ENCODE results near the gene CACFD1.

- TF ChIP-seq CTCF (IDR thresholded peaks at IDR 0.05) (no peak), POLR2A (IDR thresholded peaks at IDR 0.05) (no peak)
Measured at GRCh38 chr9:133472753-133473378, 13.1 kb downstream of the CACFD1 start.

All from testis (tissue), 2 donors.